ENCODE data around the gene TICAM2.

Gene TICAM2

GRCh38 chr5:115545351-115545882 lies 56.9 kb downstream of the TICAM2 start:
- Histone ChIP-seq H3K27me3 (ENCODE audit: low read depth, low read length) (no peaks in the 10 kb centered on the region), H3K36me3 (ENCODE audit: control insufficient read depth in 1 of 2, insufficient read depth in 2 of 2, low read length in 2 of 2) (peaks cover 11% of the 10 kb centered on the region in 2 donors), H3K9me3 (ENCODE audit: control insufficient read depth in 1 of 2, low read length in 2 of 2) (peaks cover 0 to 3% of the 10 kb centered on the region in 2 donors), H3K4me1 (ENCODE audit: control insufficient read depth in 1 of 2, insufficient read depth in 2 of 2, low read length in 2 of 2) (peaks cover 11 to 15% of the 10 kb centered on the region in 2 donors), H3K4me3 (ENCODE audit: low read depth in 1 of 2, low read length in 2 of 2) (peak overlapping the region in 1 of 2 donors; percentile 32), H3K27ac (ENCODE audit: low read length) (peak overlapping the region; percentile 33)

- H3K4me1 ChIP-seq (ENCODE audit: control insufficient read depth in 1 of 2, insufficient read depth in 2 of 2, low read length in 2 of 2): peaks cover 18 to 22% of the 10 kb centered on the region in 2 donors
- no peaks in the 10 kb centered on the region for H3K27me3 ChIP-seq (ENCODE audit: low read depth, low read length)
- peaks cover 11% of the 10 kb centered on the region in 2 donors for H3K36me3 ChIP-seq (ENCODE audit: control insufficient read depth in 1 of 2, insufficient read depth in 2 of 2, low read length in 2 of 2)
- H3K4me3 ChIP-seq (ENCODE audit: low read depth in 1 of 2, low read length in 2 of 2): peak within 1 kb of the TSS; percentile 84 to 88
- peak within 1 kb of the TSS; percentile 95 for H3K27ac ChIP-seq (ENCODE audit: low read length)
- H3K9me3 ChIP-seq (ENCODE audit: control insufficient read depth in 1 of 2, low read length in 2 of 2): peaks cover 0 to 3% of the 10 kb centered on the region in 2 donors
Observed at GRCh38 chr5:115544436-115545350, 57.6 kb downstream of the TICAM2 start, which contains the start of gene FEM1C. Gene FEM1C, minus strand, starts transcription at chr5:115544775. Its CDS starts 1,282 bp downstream, at chr5:115543493.

- Histone ChIP-seq H3K4me3 (ENCODE audit: low read depth in 1 of 2, low read length in 2 of 2) (peak overlapping the region; percentile 84 to 88), H3K27me3 (ENCODE audit: low read depth, low read length) (no peaks in the 10 kb centered on the region), H3K9me3 (ENCODE audit: control insufficient read depth in 1 of 2, low read length in 2 of 2) (peaks cover 0 to 3% of the 10 kb centered on the region in 2 donors), H3K4me1 (ENCODE audit: control insufficient read depth in 1 of 2, insufficient read depth in 2 of 2, low read length in 2 of 2) (peaks cover 24 to 28% of the 10 kb centered on the region in 2 donors), H3K27ac (ENCODE audit: low read length) (peak overlapping the region; percentile 95), H3K36me3 (ENCODE audit: control insufficient read depth in 1 of 2, insufficient read depth in 2 of 2, low read length in 2 of 2) (peaks cover 11 to 18% of the 10 kb centered on the region in 2 donors)
Observed at GRCh38 chr5:115544043-115544435, 58.2 kb downstream of the TICAM2 start.

- peak overlapping the region; percentile 95 for H3K27ac ChIP-seq (ENCODE audit: low read length)
- peak overlapping the region; percentile 84 to 88 for H3K4me3 ChIP-seq (ENCODE audit: low read depth in 1 of 2, low read length in 2 of 2)
- no peaks in the 10 kb centered on the region for H3K27me3 ChIP-seq (ENCODE audit: low read depth, low read length)
- H3K9me3 ChIP-seq (ENCODE audit: control insufficient read depth in 1 of 2, low read length in 2 of 2): peaks cover 0 to 3% of the 10 kb centered on the region in 2 donors
- H3K36me3 ChIP-seq (ENCODE audit: control insufficient read depth in 1 of 2, insufficient read depth in 2 of 2, low read length in 2 of 2): peaks cover 11 to 20% of the 10 kb centered on the region in 2 donors
- peaks cover 29 to 34% of the 10 kb centered on the region in 2 donors for H3K4me1 ChIP-seq (ENCODE audit: control insufficient read depth in 1 of 2, insufficient read depth in 2 of 2, low read length in 2 of 2)
Observed at GRCh38 chr5:115543365-115544042, 58.8 kb downstream of the TICAM2 start.

- peaks cover 34 to 39% of the 10 kb centered on the region in 2 donors for H3K4me1 ChIP-seq (ENCODE audit: control insufficient read depth in 1 of 2, insufficient read depth in 2 of 2, low read length in 2 of 2)
- peak overlapping the region; percentile 84 to 88 for H3K4me3 ChIP-seq (ENCODE audit: low read depth in 1 of 2, low read length in 2 of 2)
- peak overlapping the region; percentile 95 for H3K27ac ChIP-seq (ENCODE audit: low read length)
- peaks cover 0 to 3% of the 10 kb centered on the region in 2 donors for H3K9me3 ChIP-seq (ENCODE audit: control insufficient read depth in 1 of 2, low read length in 2 of 2)
- peaks cover 11 to 20% of the 10 kb centered on the region in 2 donors for H3K36me3 ChIP-seq (ENCODE audit: control insufficient read depth in 1 of 2, insufficient read depth in 2 of 2, low read length in 2 of 2)
- H3K27me3 ChIP-seq (ENCODE audit: low read depth, low read length): no peaks in the 10 kb centered on the region
Observed at GRCh38 chr5:115542651-115543364, 59.5 kb downstream of the TICAM2 start.

GRCh38 chr5:115542086-115542485 lies 60.2 kb downstream of the TICAM2 start:
- Histone ChIP-seq H3K9me3 (ENCODE audit: control insufficient read depth in 1 of 2, low read length in 2 of 2) (peaks cover 0 to 3% of the 10 kb centered on the region in 2 donors), H3K36me3 (ENCODE audit: control insufficient read depth in 1 of 2, insufficient read depth in 2 of 2, low read length in 2 of 2) (peaks cover 11 to 22% of the 10 kb centered on the region in 2 donors), H3K27ac (ENCODE audit: low read length) (peak overlapping the region; percentile 95), H3K4me1 (ENCODE audit: control insufficient read depth in 1 of 2, insufficient read depth in 2 of 2, low read length in 2 of 2) (peaks cover 34 to 42% of the 10 kb centered on the region in 2 donors), H3K4me3 (ENCODE audit: low read depth in 1 of 2, low read length in 2 of 2) (peak overlapping the region; percentile 84 to 88), H3K27me3 (ENCODE audit: low read depth, low read length) (no peaks in the 10 kb centered on the region)

GRCh38 chr5:115541611-115542010 lies 60.7 kb downstream of the TICAM2 start:
- peak overlapping the region; percentile 84 to 88 for H3K4me3 ChIP-seq (ENCODE audit: low read depth in 1 of 2, low read length in 2 of 2)
- peaks cover 0 to 3% of the 10 kb centered on the region in 2 donors for H3K9me3 ChIP-seq (ENCODE audit: control insufficient read depth in 1 of 2, low read length in 2 of 2)
- peak overlapping the region; percentile 95 for H3K27ac ChIP-seq (ENCODE audit: low read length)
- H3K4me1 ChIP-seq (ENCODE audit: control insufficient read depth in 1 of 2, insufficient read depth in 2 of 2, low read length in 2 of 2): peaks cover 34 to 47% of the 10 kb centered on the region in 2 donors
- peaks cover 12 to 24% of the 10 kb centered on the region in 2 donors for H3K36me3 ChIP-seq (ENCODE audit: control insufficient read depth in 1 of 2, insufficient read depth in 2 of 2, low read length in 2 of 2)
- H3K27me3 ChIP-seq (ENCODE audit: low read depth, low read length): no peaks in the 10 kb centered on the region

- Histone ChIP-seq H3K27ac (ENCODE audit: low read length) (no peak overlapping the region), H3K9me3 (ENCODE audit: control insufficient read depth in 1 of 2, low read length in 2 of 2) (no peaks in the 10 kb centered on the region), H3K36me3 (ENCODE audit: control insufficient read depth in 1 of 2, insufficient read depth in 2 of 2, low read length in 2 of 2) (peaks cover 12 to 13% of the 10 kb centered on the region in 2 donors), H3K4me1 (ENCODE audit: control insufficient read depth in 1 of 2, insufficient read depth in 2 of 2, low read length in 2 of 2) (peaks cover 34 to 61% of the 10 kb centered on the region in 2 donors), H3K27me3 (ENCODE audit: low read depth, low read length) (no peaks in the 10 kb centered on the region), H3K4me3 (ENCODE audit: low read depth in 1 of 2, low read length in 2 of 2) (no peak overlapping the region)
Observed at GRCh38 chr5:115535479-115536035, 66.7 kb downstream of the TICAM2 start.

- Histone ChIP-seq H3K27me3 (ENCODE audit: low read depth, low read length) (no peaks in the 10 kb centered on the region), H3K4me3 (ENCODE audit: low read depth in 1 of 2, low read length in 2 of 2) (no peak overlapping the region), H3K9me3 (ENCODE audit: control insufficient read depth in 1 of 2, low read length in 2 of 2) (no peaks in the 10 kb centered on the region), H3K4me1 (ENCODE audit: control insufficient read depth in 1 of 2, insufficient read depth in 2 of 2, low read length in 2 of 2) (peaks cover 9 to 55% of the 10 kb centered on the region in 2 donors), H3K36me3 (ENCODE audit: control insufficient read depth in 1 of 2, insufficient read depth in 2 of 2, low read length in 2 of 2) (peaks cover 4 to 13% of the 10 kb centered on the region in 2 donors), H3K27ac (ENCODE audit: low read length) (no peak overlapping the region)
Observed at GRCh38 chr5:115532517-115532916, 69.8 kb downstream of the TICAM2 start.

- Histone ChIP-seq H3K4me3 (ENCODE audit: low read depth in 1 of 2, low read length in 2 of 2) (no peak overlapping the region), H3K4me1 (ENCODE audit: control insufficient read depth in 1 of 2, insufficient read depth in 2 of 2, low read length in 2 of 2) (peaks cover 9 to 56% of the 10 kb centered on the region in 2 donors), H3K9me3 (ENCODE audit: control insufficient read depth in 1 of 2, low read length in 2 of 2) (no peaks in the 10 kb centered on the region), H3K27me3 (ENCODE audit: low read depth, low read length) (no peaks in the 10 kb centered on the region), H3K27ac (ENCODE audit: low read length) (no peak overlapping the region), H3K36me3 (ENCODE audit: control insufficient read depth in 1 of 2, insufficient read depth in 2 of 2, low read length in 2 of 2) (peaks cover 0 to 13% of the 10 kb centered on the region in 2 donors)
Observed at GRCh38 chr5:115531787-115532367, 70.4 kb downstream of the TICAM2 start.

All from muscle layer of duodenum (tissue), 2 donors.